GM19025 (cell line): Measurements from ENCODE around the gene PFKL.

Source experiments
- ATAC-seq: cut with Tn5 transposase; IDR thresholded peaks from one replicate; pipeline ENCODE4 v1.9.1; 2021; ENCODE audit warnings: mild to moderate bottlenecking, low read depth, moderate library complexity; ENCODE audit not compliant: unreplicated experiment

PFKL gene

GRCh38 chr21:44299458-44300261 is at the start of gene PFKL:
Gene PFKL (plus strand): TSS chr21:44300053. CDS start chr21:44300106, 53 bp downstream.
- peak; percentile 63 for ATAC-seq

GRCh38 chr21:44253832-44254710 is 45.8 kb upstream of the PFKL start:
- no peak for ATAC-seq

- no peak for ATAC-seq
Observed at GRCh38 chr21:44255511-44255981, 44.3 kb upstream of the PFKL start.

DNA sequence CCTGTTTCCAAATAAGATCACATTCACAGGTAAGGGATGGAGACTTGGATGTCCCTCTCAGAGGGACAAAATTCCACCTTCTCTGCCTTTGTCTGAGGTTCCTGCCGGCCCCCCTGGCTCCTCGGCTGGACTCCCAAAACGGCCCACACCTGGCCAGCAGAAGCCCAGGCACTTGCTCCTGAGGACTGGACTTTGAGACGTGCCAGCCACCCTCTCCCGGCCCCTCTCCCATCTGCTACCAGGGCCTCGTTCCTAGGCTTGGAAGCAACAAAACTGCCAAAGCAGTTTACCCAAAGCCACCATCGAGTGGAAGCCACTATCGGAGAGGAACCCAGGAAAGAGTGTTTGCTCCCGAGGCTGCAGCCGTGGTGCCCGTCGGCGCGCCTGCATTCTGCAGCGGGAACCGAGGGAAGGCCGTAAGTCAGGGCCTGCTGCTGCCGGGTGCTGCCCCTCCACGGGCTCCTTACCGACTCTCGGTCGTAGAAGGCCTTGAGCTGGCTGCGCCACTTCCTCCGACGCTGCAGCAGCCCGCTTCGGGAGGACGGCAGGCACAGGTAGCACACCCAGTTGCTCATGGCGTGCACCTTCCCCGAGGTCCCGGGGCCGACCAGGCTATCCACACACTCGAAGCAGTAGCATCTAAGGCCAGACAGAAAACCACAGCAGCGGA is 41.7 kb upstream of the PFKL start:
- no peak for ATAC-seq

- ATAC-seq, result no peak
Observed at GRCh38 chr21:44259082-44259705, 40.7 kb upstream of the PFKL start.

DNA sequence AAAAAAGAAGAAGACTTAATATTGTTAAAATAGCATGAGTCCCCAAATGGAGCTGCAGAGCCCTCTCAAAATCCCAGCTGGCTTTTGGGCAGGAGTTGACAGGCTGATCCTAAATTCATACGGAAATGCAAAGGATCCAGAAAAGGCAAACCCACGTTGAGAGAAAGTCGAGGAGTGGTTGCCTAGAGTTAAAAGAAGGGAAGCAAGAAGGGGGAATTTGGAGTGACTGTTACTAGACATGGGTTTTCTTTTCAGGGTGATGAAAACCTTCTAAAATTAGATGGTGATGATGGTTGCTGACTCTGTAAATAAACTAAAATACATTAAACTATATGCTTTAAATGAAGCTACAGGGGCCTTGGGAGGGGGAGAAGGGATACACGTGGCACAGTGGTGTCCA is 39.8 kb upstream of the PFKL start:
- no peak for ATAC-seq

- ATAC-seq, result no peak
Observed at GRCh38 chr21:44260791-44261631, 38.8 kb upstream of the PFKL start.

DNA sequence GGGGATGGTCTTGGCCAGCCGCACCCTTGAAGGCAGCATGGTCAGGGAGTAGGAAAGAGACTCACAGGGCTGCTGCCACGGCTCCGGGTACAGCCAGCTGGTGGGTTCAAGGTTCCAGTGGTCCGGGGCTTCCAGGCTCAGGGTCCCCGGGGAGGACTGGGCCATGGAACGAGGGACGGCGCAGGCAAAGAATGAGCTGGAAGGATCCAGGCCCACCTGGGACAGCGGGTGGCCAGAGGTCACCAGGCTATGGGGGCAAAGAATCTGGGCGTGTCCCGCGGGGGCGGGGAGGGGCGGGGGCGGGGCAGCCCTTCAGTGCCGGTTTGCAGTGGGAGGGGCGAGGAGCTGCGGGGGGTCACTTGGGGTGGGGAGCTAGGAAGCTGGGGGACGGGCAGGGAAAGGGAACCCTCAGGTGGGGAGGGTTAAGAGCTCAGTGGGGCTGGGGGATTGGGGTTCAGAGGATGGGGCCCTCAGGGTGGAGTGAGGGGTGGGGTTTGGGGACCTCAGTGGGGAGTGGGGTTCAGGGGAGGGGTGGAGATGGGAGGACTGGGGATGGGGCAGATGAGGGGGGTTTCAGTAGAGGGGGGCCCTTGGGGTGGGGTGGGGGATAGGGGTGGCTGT is 38.1 kb upstream of the PFKL start, which contains the start of gene DNMT3L:
Gene DNMT3L (minus strand): TSS at position 223 of the 621 bp plus-strand sequence. CDS start 638 bp downstream, outside the sequence.
- no peak for ATAC-seq

- no peak for ATAC-seq
Observed at GRCh38 chr21:44262338-44263056, 37.4 kb upstream of the PFKL start.

DNA sequence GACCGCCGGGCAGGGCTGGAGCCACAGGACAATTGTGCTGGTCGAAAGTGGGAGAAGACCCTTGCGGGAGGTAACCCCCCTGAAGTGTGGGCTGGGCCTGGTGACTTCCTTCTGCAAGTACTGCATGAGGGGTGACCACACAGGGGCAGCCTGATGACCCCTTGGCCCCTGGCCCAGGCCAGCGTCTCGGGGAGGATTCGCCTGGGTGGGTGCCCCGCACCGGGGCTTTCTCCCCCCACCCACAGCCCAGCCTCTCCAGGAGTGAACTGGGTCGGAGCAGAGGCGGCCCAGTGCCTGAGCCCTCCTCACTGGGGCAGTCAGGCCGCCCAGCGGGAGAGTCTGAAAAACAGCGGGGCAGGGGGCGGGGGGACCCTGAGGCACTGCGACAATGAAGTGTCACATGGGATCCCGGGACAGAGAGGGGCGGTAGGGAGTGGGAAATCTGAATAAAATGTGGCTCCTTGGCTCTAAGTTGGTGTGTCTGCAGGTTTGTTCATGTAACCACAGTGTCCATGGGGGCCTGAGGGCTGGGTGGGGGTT is 36.6 kb upstream of the PFKL start:
- ATAC-seq, result no peak

DNA sequence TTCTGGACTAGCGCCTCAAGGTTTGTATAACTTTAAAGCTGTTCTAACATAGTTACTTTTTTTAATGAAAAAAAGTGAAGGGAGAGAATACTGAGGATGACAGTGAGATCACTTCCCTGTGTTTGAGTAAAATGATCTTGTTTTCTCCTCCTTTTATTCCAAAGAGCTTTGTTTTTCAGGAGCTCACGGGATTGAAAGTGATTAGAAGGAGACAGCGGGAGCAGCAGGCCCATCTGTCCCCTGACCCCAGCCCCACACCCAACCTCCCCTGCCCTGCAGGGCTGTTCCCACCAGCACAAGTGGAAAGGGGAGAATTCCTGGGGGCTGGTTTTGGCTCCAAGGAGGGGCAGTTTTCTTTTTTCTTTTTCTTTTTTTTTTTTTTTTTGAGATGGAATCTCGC is 36.1 kb upstream of the PFKL start:
- ATAC-seq, result no peak

GRCh38 chr21:44265734-44266270 is 34.1 kb upstream of the PFKL start:
- no peak for ATAC-seq

- ATAC-seq, result no peak
Observed at GRCh38 chr21:44267655-44268142, 32.2 kb upstream of the PFKL start.

DNA sequence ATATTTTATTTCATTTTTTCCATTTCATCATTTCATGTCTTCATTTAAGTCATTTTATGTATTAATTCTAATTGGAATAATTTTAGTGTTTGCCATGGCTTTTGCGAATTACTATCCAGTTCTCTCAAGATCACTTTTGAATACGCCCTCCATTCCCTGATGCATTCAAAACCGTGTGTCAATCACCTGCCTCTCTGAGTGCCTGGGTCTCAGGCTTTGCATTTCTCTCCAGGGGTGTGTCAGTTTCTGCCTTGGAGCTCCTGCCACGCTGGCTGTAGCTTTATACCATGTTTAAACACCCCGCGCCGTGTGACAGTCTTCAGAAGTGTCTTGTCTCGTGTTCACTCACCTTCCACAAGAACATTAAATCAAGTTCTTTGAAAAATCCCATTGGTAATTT is 30.8 kb upstream of the PFKL start:
- ATAC-seq, result no peak

DNA sequence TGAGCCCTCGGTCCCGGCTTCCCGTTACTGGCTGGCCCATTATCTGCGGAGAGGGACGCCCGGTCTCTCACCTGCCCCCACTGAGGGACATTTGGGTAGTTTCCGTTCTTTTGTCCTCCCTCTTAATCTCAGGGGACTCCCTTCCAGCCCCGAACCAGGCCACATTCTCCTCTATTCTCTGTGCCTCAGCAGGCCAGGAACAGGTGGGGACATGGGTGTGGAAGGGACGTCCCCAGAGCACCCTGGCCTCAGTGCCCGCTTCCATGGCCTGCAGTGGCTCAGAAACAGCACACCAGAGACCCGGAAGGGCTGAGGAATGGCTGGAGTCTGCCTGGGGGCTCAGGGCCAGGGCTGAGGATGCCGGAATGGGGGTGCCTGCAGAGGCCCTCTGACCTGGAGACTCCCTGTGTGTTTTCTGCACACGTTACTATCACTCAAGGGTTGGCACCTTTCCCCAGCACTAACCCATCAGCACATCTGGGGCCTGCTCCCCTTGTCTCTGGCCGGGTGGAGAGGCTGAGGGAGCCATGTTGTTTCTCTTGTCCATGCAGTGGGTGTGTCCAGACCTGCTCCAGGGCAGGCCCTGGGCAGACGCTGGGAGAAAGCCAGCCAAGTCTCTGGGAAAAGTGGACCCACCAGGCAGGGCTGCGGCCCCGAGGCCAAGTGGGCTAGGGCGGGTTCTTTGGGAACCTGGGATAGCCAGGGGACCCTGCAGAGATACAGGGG is 28.1 kb upstream of the PFKL start:
- no peak for ATAC-seq

DNA sequence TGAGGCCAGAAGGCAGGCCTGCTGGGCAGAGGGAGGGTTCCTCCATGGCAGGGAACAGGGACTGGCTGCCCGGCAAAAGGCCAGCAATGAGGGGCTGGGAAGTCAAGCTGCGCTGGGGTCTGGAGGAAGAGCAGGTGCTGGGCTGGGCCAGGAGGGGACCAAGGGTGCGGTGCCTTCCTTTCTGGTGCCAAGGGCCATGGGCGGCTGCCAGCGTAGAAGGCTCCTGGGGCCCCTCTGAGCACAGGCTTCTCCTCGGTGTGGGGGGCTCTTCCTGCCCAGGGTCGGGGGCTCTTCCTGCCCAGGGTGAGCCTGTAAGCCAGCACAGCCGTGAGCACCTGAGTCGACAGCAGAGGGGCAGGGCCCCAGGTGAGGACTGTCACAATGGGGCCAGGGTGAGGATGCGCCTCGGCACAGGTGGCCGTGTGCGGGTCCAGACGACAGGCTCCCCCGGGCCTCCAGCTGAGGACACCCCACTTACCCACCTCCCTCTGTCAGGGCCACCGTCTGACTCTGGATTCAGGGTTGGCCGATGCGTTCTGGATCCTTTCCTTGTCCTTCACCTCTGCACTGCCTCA is 27.5 kb upstream of the PFKL start:
- ATAC-seq, result no peak

DNA sequence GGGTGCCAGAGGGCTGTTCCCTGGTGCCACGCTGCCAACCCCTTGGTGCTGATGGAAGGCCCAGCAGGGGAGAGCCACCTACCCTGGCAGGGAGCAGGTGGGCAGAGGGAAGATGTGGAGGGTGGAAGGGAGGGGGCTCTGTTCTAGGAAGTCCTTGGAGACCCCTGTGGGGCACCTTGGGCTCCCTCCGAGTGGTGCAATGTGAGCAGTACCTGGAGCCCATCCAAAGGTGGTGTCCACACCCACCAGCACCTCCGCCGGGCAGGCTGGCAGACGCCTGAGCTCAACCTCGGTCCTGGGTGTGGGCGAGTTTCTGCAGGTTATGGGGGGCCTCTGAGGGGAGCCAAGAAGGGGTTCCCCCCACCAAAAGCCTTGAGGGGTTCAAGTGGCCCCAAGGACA is 26.8 kb upstream of the PFKL start:
- no peak for ATAC-seq
